KMS-11 (cell line): ENCODE results near the gene COPZ1.
"Not testable (repeated sequence)": the region's sequence is repeated elsewhere in the genome, so short reads cannot be mapped to it uniquely, and the experiment has no call there.

Experiments used
- H2AFZ ChIP-seq: fragments of 200-600 bp; sonication (generic); 2 replicates; pipeline ENCODE4 v1.6.1; 2016; ENCODE audit warnings: antibody characterized with exemption, mixed run types, low read depth
- H3K27ac ChIP-seq: fragments of 200-600 bp; sonication (generic); 2 replicates; pipeline ENCODE4 v1.6.1; 2016; ENCODE audit warnings: mild to moderate bottlenecking, mixed run types
- H3K27me3 ChIP-seq: fragments of 200-600 bp; sonication (generic); 2 replicates; pipeline ENCODE4 v1.6.1; 2017; ENCODE audit warnings: mild to moderate bottlenecking, low read depth, mixed run types, moderate library complexity; ENCODE audit not compliant: insufficient read depth
- H3K36me3 ChIP-seq: fragments of 200-600 bp; sonication (generic); 2 replicates; pipeline ENCODE4 v1.6.1; 2017; ENCODE audit warnings: mild to moderate bottlenecking, mixed run types; ENCODE audit not compliant: insufficient read depth
- H3K4me1 ChIP-seq: fragments of 200-600 bp; sonication (generic); 2 replicates; pipeline ENCODE4 v1.6.1; 2016; ENCODE audit warnings: mild to moderate bottlenecking, low read depth, mixed run types; ENCODE audit not compliant: poor library complexity, severe bottlenecking
- H3K4me2 ChIP-seq: fragments of 200-600 bp; sonication (generic); 2 replicates; pipeline ENCODE4 v1.7.0; 2016; ENCODE audit warnings: mild to moderate bottlenecking, mixed run types
- H3K4me3 ChIP-seq: fragments of 200-600 bp; sonication (generic); IDR thresholded peaks from 2 replicates; pipeline ENCODE4 v1.6.1; 2017; ENCODE audit warnings: low read depth, low read length, mixed read lengths; ENCODE audit not compliant: insufficient read depth
- H3K79me2 ChIP-seq: fragments of 200-600 bp; sonication (generic); 2 replicates; pipeline ENCODE4 v1.6.1; 2016; ENCODE audit warnings: low read depth, mixed run types; ENCODE audit not compliant: insufficient read depth
- H3K9ac ChIP-seq: fragments of 200-600 bp; sonication (generic); 2 replicates; pipeline ENCODE4 v1.6.1; 2016; ENCODE audit warnings: mild to moderate bottlenecking, mixed run types
- H4K20me1 ChIP-seq: fragments of 200-600 bp; sonication (generic); 2 replicates; pipeline ENCODE4 v1.6.1; 2016; ENCODE audit warnings: mild to moderate bottlenecking, mixed run types; ENCODE audit not compliant: insufficient read depth
- TF ChIP-seq, protein P1 (sequence below): fragments of 200-600 bp; sonication (generic); conservative IDR thresholded peaks from 2 replicates; pipeline ENCODE4 v1.6.1; 2017; ENCODE audit warnings: low read depth, mild to moderate bottlenecking, antibody characterized with exemption, low read length, moderate library complexity, mixed read lengths

Gene COPZ1

DNA sequence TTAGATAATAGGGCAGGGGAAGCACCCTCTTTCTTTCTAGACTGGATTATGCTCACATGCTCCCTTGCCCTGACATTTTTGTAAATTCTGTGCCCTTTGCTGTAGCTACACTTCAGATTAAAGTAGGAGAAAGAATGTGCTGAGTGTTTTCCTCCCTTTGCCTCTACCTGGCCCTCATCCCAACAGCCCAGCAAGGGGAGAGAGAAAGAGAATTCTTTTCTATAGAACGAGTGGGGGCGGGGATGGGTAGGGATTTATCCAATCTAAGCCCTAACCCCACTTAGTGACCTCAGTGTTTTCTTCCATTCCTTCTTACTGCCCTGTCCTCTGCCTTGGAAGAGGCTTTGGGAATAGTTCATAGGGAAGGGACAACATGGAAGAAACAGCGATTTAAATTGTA lies 25.8 kb downstream of the COPZ1 start:
- Histone ChIP-seq H3K4me2 (no peak overlapping the region), H3K4me1 (no peaks in the 10 kb centered on the region), H3K79me2 (no peaks in the 10 kb centered on the region)

DNA sequence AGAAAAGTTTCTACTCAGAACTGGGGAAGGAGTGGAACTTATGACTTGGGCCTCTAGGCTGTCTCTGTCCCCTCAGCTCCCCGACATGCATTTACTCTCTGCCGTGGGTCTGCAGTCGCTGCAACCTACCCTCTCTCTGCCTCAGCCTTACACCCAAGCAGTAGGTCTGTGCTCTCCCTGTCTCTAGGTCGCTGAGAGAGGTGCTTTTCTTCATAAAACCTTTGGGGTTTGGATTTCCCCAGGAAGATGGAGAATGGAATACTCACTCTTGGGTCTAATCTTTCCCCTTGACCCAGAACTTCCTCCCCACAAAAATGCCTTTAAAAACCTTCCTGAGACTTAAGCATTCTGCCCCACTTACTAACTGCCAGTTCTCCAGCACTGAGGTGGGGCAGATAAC lies 26.4 kb downstream of the COPZ1 start:
- H4K20me1 ChIP-seq, result no peaks in the 10 kb centered on the region
- H3K27ac ChIP-seq, result no peak overlapping the region
- H3K9ac ChIP-seq, result no peak overlapping the region
- H3K4me2 ChIP-seq, result no peak overlapping the region
- peaks cover 7% of the 10 kb centered on the region; the same call in 1 of the 2 replicates for H3K36me3 ChIP-seq
- no peak overlapping the region for H2AFZ ChIP-seq
- TF ChIP-seq, protein P1, sequence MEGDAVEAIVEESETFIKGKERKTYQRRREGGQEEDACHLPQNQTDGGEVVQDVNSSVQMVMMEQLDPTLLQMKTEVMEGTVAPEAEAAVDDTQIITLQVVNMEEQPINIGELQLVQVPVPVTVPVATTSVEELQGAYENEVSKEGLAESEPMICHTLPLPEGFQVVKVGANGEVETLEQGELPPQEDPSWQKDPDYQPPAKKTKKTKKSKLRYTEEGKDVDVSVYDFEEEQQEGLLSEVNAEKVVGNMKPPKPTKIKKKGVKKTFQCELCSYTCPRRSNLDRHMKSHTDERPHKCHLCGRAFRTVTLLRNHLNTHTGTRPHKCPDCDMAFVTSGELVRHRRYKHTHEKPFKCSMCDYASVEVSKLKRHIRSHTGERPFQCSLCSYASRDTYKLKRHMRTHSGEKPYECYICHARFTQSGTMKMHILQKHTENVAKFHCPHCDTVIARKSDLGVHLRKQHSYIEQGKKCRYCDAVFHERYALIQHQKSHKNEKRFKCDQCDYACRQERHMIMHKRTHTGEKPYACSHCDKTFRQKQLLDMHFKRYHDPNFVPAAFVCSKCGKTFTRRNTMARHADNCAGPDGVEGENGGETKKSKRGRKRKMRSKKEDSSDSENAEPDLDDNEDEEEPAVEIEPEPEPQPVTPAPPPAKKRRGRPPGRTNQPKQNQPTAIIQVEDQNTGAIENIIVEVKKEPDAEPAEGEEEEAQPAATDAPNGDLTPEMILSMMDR, result no peak
- H3K27me3 ChIP-seq, result no peaks in the 10 kb centered on the region; the same call in 1 of the 2 replicates
- H3K79me2 ChIP-seq, result no peaks in the 10 kb centered on the region
- H3K4me3 ChIP-seq, result no peak overlapping the region
- no peaks in the 10 kb centered on the region for H3K4me1 ChIP-seq

More for the DNA sequence above, 25.8 kb downstream of the COPZ1 start:
- Histone ChIP-seq H3K27ac (no peak overlapping the region), H3K9ac (no peak overlapping the region), H2AFZ (no peak overlapping the region), H3K27me3 (no peaks in the 10 kb centered on the region; the same call in 1 of the 2 replicates), H4K20me1 (no peaks in the 10 kb centered on the region), H3K36me3 (peaks cover 7% of the 10 kb centered on the region; the same call in 1 of the 2 replicates), H3K4me3 (no peak overlapping the region)
- TF ChIP-seq, protein P1, result no peak

DNA sequence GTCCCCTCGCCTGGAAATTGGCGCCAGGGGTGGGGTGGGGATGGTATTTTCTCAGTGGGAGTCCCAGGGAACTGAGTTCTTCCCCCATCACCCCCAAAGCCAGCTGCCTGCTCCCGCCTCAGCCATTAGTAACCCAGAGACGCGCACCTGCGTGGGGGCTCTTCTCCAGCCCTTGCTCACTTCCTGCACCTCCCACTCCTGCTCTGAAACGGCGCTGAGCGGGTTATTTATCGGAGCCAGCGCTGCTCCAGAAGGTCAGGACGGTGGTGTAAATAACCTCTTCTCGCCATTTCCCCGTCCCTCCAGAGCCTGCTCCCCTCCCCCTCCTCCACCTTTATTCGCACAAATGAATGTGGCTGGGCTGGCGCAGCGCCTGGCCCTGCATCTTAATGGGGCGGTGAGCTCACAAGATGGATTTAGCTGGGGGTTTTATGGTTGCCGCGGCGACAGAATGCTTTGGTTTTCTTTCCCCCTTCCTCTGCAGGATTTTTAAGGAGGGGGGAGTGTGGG lies 27.1 kb downstream of the COPZ1 start:
- TF ChIP-seq, protein P1, result no peak
- Histone ChIP-seq H3K4me1 (no peaks in the 10 kb centered on the region), H2AFZ (no peak overlapping the region), H4K20me1 (no peaks in the 10 kb centered on the region), H3K9ac (no peak overlapping the region), H3K4me3 (no peak overlapping the region), H3K79me2 (no peaks in the 10 kb centered on the region), H3K4me2 (no peak overlapping the region), H3K27ac (no peak overlapping the region), H3K27me3 (no peaks in the 10 kb centered on the region; the same call in 1 of the 2 replicates), H3K36me3 (peaks cover 7% of the 10 kb centered on the region; the same call in 1 of the 2 replicates)

DNA sequence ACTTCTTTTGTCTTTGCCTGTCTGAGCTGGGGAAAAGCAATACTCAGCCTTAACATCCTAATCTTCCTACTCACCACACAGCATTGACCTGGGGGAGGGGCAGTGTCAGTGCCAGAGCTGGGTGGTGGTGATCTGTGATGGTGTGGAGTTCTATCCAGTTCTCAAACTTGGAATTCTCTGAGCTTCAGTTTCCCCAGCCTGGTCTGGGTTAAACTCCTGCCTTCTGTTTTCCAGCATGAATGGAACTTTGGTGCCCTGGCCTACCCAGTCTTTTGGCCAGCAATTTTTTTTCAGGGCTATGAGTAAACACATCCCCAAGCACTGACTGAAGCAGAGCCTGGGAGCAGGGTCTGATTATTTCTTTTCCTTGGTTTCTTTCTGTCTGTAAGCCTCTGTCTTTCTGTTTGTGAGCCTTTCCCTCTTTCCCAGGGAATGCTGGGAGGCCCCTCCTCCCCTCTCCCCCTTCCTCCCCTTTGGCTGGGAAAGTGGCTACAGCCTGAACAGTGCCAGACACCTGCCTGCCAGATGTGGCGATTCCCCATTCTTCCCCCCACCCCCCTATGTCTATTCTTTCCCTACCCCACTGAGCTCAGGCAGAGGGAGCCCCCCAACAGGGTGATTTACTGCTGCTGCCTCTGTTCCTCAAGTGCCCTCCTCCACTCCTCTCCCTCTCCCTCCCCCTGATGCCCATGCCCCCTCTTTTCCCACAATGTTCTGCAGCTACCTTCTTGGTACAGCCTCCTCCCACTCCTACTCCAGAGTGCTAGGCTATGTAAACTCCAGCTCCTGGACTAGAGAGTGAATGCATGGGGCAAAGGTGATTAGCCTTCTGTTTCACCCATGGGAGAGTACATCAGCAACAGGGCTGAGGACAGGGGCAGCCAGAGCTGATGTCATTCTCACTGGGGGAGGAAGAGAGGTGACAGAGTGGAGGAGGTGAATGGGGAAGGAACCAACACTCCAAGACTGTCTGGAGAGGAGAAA lies 28.3 kb downstream of the COPZ1 start:
- no peak overlapping the region for H3K4me3 ChIP-seq
- H3K4me2 ChIP-seq, result no peak overlapping the region
- H3K79me2 ChIP-seq, result no peaks in the 10 kb centered on the region
- no peaks in the 10 kb centered on the region for H4K20me1 ChIP-seq
- no peaks in the 10 kb centered on the region; the same call in 1 of the 2 replicates for H3K27me3 ChIP-seq
- TF ChIP-seq, protein P1, result no peak
- no peak overlapping the region for H3K27ac ChIP-seq
- H3K9ac ChIP-seq, result no peak overlapping the region
- no peak overlapping the region for H2AFZ ChIP-seq
- H3K36me3 ChIP-seq, result peaks cover 2% of the 10 kb centered on the region; the same call in 1 of the 2 replicates
- H3K4me1 ChIP-seq, result peaks cover 5% of the 10 kb centered on the region

DNA sequence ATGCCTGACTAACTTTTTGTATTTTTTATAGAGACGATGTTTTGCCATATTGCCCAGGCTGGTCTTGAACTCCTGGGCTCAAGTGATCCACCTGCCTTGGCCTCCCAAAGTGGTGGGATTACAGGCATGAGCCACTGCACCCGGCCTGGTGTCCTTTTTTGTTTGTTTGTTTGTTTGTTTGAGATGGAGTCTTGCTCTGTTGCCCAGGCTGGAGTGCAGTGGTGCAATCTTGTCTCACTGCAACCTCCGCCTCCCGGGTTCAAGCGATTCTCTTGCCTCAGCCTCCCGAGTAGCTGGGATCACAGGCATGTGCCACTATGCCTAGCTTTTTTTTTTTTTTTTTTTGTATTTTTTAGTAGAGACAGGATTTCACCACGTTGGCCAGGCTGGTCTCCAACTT lies 29.3 kb downstream of the COPZ1 start:
- H3K27me3 ChIP-seq, H3K4me3 ChIP-seq, H3K27ac ChIP-seq, H3K36me3 ChIP-seq, H3K9ac ChIP-seq, H3K79me2 ChIP-seq, H2AFZ ChIP-seq, H3K4me2 ChIP-seq, H4K20me1 ChIP-seq: not testable (repeated sequence)
- peaks cover 11% of the 10 kb centered on the region for H3K4me1 ChIP-seq
